Stimulated activated naive B cell treated with anti-CD40 and anti-IgM and Interleukin-4, amounts not matched to agents 10 μg/mL and 1 μg/mL and 100 μg/mL, for 72 hours (primary cell): ENCODE data around the gene RAD52.

Experiments used
- ATAC-seq, 2 donors: fragments of 150-1000 bp; cut with Tn5 transposase; replicated peaks; 2 replicates each; pipeline ENCODE4 v1.10.0; 2021; ENCODE audit warnings: moderate library complexity in 1 of 2
- DNase-seq: peaks from one replicate; pipeline ENCODE4 v3.0.0; 2021
- H3K27ac Mint-ChIP-seq: one replicate; pipeline ENCODE4 v1.8.0; 2022; ENCODE audit warnings: mild to moderate bottlenecking, mixed read lengths
- H3K27me3 Mint-ChIP-seq, 2 donors: one replicate each; pipeline ENCODE4 v1.8.0; 2022; ENCODE audit warnings: mixed read lengths in 2 of 2
- H3K36me3 Mint-ChIP-seq, 2 donors: one replicate each; pipeline ENCODE4 v1.8.0; 2022; ENCODE audit warnings: mixed read lengths in 2 of 2, mild to moderate bottlenecking in 1 of 2
- H3K4me1 Mint-ChIP-seq, 2 donors: one replicate each; pipeline ENCODE4 v1.8.0; 2022; ENCODE audit warnings: mixed read lengths in 2 of 2, mild to moderate bottlenecking in 1 of 2
- H3K4me3 Mint-ChIP-seq, 2 donors: one replicate each; pipeline ENCODE4 v1.8.0; 2022; ENCODE audit warnings: mild to moderate bottlenecking in 2 of 2, mixed read lengths in 2 of 2, moderate library complexity in 1 of 2
- H3K9me3 Mint-ChIP-seq, 2 donors: one replicate each; pipeline ENCODE4 v1.8.0; 2022; ENCODE audit warnings: mixed read lengths in 2 of 2, mild to moderate bottlenecking in 1 of 2

RAD52 gene

DNA sequence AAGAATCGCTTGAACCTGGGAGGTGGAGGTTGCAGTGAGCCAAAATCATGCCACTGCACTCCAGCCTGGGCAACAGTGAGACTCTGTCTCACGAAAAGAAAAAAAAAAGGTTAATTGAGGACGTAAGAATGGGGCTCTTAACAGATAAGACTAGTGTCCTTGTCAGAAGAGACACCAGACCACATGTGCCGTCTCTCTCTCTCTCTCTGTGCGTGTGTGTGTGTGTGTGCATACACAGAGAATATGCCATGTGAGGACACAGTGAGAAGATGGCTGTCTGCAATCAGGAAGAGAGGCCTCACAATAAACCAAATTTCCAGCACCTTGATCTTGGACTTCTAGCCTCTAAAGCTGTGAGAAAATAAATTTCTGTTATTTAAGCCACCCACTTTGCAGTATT is 29.9 kb upstream of the RAD52 start:
- no peak overlapping the region for H3K4me3 Mint-ChIP-seq
- DNase-seq, result no peak
- no peaks in the 10 kb centered on the region for H3K27me3 Mint-ChIP-seq
- ATAC-seq, result no peak
- no peaks in the 10 kb centered on the region for H3K9me3 Mint-ChIP-seq
- H3K27ac Mint-ChIP-seq, result no peak overlapping the region
- H3K4me1 Mint-ChIP-seq, result peaks cover 8 to 16% of the 10 kb centered on the region in 2 donors
- H3K36me3 Mint-ChIP-seq, result peaks cover 0 to 5% of the 10 kb centered on the region in 2 donors

DNA sequence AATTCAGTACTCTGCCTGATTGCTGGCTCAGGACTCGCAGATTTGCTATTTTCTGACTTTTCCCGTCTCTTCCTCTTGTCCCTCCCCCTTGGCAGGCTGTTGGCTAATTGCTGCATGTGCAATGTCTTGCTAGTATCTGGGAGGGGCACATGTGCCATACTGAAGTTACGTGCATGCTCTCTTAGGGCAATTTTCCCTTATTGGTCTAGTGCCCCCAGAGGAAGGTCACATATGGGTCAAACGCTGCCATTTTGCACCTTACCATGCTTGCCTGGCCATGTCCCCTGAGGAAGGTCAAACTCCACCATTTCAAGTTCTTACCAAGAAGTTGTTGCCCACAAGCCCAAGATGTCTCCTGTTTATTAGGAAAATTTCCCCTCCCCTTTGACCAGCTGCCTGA is 27.7 kb upstream of the RAD52 start:
- Mint-ChIP-seq H3K27ac (no peak overlapping the region), H3K4me1 (peaks cover 5 to 10% of the 10 kb centered on the region in 2 donors), H3K9me3 (no peaks in the 10 kb centered on the region), H3K36me3 (peaks cover 0 to 5% of the 10 kb centered on the region in 2 donors), H3K27me3 (no peaks in the 10 kb centered on the region), H3K4me3 (no peak overlapping the region)
- ATAC-seq, result peak; percentile 31 to 36
- no peak for DNase-seq

GRCh38 chr12:976644-977043 is 27.1 kb upstream of the RAD52 start:
- no peaks in the 10 kb centered on the region for H3K27me3 Mint-ChIP-seq
- H3K9me3 Mint-ChIP-seq, result no peaks in the 10 kb centered on the region
- no peak overlapping the region for H3K4me3 Mint-ChIP-seq
- H3K4me1 Mint-ChIP-seq, result peaks cover 5 to 10% of the 10 kb centered on the region in 2 donors
- H3K27ac Mint-ChIP-seq, result no peak overlapping the region
- no peak for ATAC-seq
- H3K36me3 Mint-ChIP-seq, result peaks cover 0 to 5% of the 10 kb centered on the region in 2 donors
- DNase-seq, result no peak

GRCh38 chr12:974271-974862 is 24.9 kb upstream of the RAD52 start:
- no peak overlapping the region for H3K4me3 Mint-ChIP-seq
- no peaks in the 10 kb centered on the region for H3K9me3 Mint-ChIP-seq
- no peak overlapping the region for H3K27ac Mint-ChIP-seq
- ATAC-seq (no peak), DNase-seq (no peak)
- peaks cover 0 to 5% of the 10 kb centered on the region in 2 donors for H3K36me3 Mint-ChIP-seq
- peaks cover 5 to 10% of the 10 kb centered on the region in 2 donors for H3K4me1 Mint-ChIP-seq
- no peaks in the 10 kb centered on the region for H3K27me3 Mint-ChIP-seq

- DNase-seq (no peak), ATAC-seq (no peak)
- H3K27me3 Mint-ChIP-seq, result no peaks in the 10 kb centered on the region
- H3K4me1 Mint-ChIP-seq, result peaks cover 0 to 3% of the 10 kb centered on the region in 2 donors
- no peak overlapping the region for H3K27ac Mint-ChIP-seq
- no peaks in the 10 kb centered on the region for H3K36me3 Mint-ChIP-seq
- no peaks in the 10 kb centered on the region for H3K9me3 Mint-ChIP-seq
- H3K4me3 Mint-ChIP-seq, result no peak overlapping the region
Observed at GRCh38 chr12:971991-972390, 22.5 kb upstream of the RAD52 start.

DNA sequence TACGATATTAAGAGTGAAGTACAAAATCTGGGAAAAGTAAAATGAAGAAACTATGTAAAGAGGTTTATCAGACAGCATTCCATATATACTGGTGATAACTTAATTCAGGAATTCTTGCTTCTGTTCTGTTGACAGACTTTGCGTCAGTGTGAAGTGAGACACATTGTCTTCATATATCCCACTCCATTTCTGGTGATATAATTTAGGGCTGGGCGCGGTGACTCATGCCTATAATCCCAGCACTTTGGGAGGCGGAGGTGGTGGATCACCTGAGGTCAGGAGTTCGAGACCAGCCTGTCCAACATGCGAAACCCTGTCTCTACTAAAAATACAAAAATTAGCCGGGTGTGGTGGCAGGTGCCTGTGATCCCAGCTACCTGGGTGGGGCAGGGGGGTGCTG is 20.3 kb upstream of the RAD52 start:
- H3K9me3 Mint-ChIP-seq, result no peaks in the 10 kb centered on the region
- no peaks in the 10 kb centered on the region for H3K4me1 Mint-ChIP-seq
- DNase-seq (no peak), ATAC-seq (no peak)
- H3K4me3 Mint-ChIP-seq, result no peak overlapping the region
- no peaks in the 10 kb centered on the region for H3K36me3 Mint-ChIP-seq
- H3K27ac Mint-ChIP-seq, result no peak overlapping the region
- H3K27me3 Mint-ChIP-seq, result no peaks in the 10 kb centered on the region

- Mint-ChIP-seq H3K4me3 (no peak overlapping the region), H3K4me1 (no peaks in the 10 kb centered on the region), H3K9me3 (no peaks in the 10 kb centered on the region), H3K36me3 (no peaks in the 10 kb centered on the region), H3K27ac (no peak overlapping the region), H3K27me3 (no peaks in the 10 kb centered on the region)
- DNase-seq (no peak), ATAC-seq (no peak)
Observed at GRCh38 chr12:968545-968944, 19.1 kb upstream of the RAD52 start.

DNA sequence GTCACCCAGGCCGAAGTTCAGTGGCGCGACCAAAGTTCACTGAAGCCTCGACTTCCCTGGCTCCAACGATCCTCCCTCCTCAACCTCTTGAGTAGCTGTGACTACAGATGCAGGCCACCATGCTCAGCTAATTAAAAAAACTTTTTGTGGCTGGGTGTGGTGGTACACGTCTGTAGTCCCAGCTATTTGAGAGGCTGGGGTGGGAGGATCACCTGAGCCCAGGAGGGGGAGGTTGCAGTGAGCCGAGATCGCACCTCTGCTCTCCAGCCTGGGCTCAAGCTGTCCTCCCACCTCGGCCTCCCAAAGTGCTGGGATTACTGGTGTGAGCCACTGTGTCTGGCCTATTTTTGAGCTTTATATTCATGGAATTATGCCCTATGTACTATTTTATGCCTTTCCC is 18.1 kb upstream of the RAD52 start:
- no peaks in the 10 kb centered on the region for H3K4me1 Mint-ChIP-seq
- no peaks in the 10 kb centered on the region for H3K36me3 Mint-ChIP-seq
- DNase-seq (no peak), ATAC-seq (no peak)
- H3K27me3 Mint-ChIP-seq, result no peaks in the 10 kb centered on the region
- H3K27ac Mint-ChIP-seq, result no peak overlapping the region
- H3K4me3 Mint-ChIP-seq, result no peak overlapping the region
- no peaks in the 10 kb centered on the region for H3K9me3 Mint-ChIP-seq

DNA sequence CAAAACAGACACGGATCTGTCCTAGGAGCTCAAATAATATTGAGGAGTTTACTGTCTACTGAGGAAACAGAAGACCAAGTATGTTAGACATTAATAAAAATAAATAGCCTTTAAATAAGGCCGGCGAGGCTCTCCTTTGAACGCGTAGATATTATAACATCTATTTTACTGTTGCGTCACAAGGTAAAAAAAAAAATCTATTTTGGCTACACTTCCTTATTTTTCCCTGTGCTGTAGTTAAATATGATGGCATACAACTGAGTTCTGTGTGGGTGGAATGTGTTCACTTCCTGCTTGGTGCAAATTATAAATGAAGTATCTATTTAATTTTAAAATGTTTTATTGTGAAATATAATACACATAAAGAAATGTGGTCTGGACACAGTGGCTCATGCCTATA is 17.2 kb upstream of the RAD52 start:
- Mint-ChIP-seq H3K27me3 (no peaks in the 10 kb centered on the region), H3K4me1 (no peaks in the 10 kb centered on the region), H3K36me3 (no peaks in the 10 kb centered on the region), H3K4me3 (no peak overlapping the region), H3K9me3 (no peaks in the 10 kb centered on the region), H3K27ac (no peak overlapping the region)
- ATAC-seq (no peak), DNase-seq (no peak)

GRCh38 chr12:958588-959123 is 9.2 kb upstream of the RAD52 start:
- Mint-ChIP-seq H3K4me1 (peaks cover 15 to 20% of the 10 kb centered on the region in 2 donors), H3K9me3 (no peaks in the 10 kb centered on the region), H3K27me3 (no peaks in the 10 kb centered on the region), H3K36me3 (no peaks in the 10 kb centered on the region), H3K27ac (peak overlapping the region; percentile 91), H3K4me3 (peak overlapping the region; percentile 20 to 50)
- ATAC-seq (peak; percentile 92 to 95), DNase-seq (peak; percentile 58)

DNA sequence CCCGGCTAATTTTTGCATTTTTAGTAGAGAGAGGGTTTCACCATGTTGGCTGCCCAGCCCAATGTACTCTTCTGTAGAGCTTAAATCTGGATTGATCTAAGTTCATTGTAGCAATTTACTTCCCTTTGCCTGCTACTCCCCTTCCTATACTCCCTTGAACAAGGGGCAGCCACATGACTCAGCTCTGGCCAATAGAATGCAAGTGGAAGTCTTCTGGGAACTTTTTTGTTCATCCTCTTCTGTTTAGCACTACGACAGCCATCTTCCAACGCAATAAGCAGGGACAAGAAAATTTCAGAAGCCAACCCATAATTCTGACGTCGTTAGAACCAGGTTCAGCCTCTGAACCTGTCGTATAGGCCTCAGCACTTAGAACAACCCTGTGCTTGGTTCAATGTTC is 6.4 kb upstream of the RAD52 start:
- Mint-ChIP-seq H3K9me3 (no peaks in the 10 kb centered on the region), H3K27me3 (no peaks in the 10 kb centered on the region), H3K4me1 (peaks cover 15 to 20% of the 10 kb centered on the region in 2 donors), H3K4me3 (no peak overlapping the region), H3K27ac (no peak overlapping the region), H3K36me3 (no peaks in the 10 kb centered on the region)
- ATAC-seq (no peak), DNase-seq (no peak)

DNA sequence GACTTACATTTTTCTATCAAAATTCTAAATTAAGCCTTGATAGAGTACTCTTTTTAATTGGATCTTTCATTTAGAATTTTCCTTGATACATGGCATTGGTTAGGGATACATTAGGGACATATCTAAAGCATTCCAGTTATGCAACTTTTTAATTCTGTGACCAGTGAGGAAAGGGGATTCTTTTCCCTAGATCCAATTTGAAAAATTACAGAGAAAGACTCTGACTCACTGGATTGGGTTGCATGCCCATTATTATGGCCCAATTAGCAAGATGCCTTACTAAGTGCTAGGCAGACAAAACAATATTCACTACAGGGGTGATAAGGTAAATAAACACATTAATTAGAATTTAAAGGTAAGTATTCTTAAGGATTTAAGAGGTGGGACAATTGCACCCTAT is 5.2 kb upstream of the RAD52 start:
- peaks cover 14 to 19% of the 10 kb centered on the region in 2 donors for H3K4me1 Mint-ChIP-seq
- H3K9me3 Mint-ChIP-seq, result no peaks in the 10 kb centered on the region
- H3K4me3 Mint-ChIP-seq, result no peak overlapping the region
- DNase-seq (no peak), ATAC-seq (no peak)
- no peaks in the 10 kb centered on the region for H3K36me3 Mint-ChIP-seq
- H3K27me3 Mint-ChIP-seq, result no peaks in the 10 kb centered on the region
- H3K27ac Mint-ChIP-seq, result no peak overlapping the region

DNA sequence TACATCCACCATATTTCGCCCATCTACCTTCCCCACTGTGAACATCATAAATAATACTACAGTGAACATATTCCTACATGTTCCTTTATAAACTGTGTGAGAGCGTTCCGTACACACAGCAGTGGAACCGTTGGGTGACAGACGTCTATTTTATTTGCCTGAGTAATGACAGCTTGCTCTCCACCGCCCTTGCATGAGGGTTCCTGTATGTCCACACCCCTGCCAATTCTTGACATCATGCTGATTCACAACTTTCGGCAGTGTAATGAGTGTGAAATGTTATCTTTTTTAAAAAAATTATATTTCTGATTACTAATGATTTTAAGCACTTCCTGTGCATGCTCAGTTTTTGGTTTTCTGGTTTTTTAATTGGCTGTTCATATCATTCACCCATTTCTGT is 4.3 kb upstream of the RAD52 start:
- ATAC-seq, result no peak
- DNase-seq, result no peak
- Mint-ChIP-seq H3K36me3 (peaks cover 5% of the 10 kb centered on the region in 2 donors), H3K27ac (no peak overlapping the region), H3K4me3 (no peak overlapping the region), H3K9me3 (no peaks in the 10 kb centered on the region), H3K27me3 (no peaks in the 10 kb centered on the region), H3K4me1 (peaks cover 12 to 15% of the 10 kb centered on the region in 2 donors)

DNA sequence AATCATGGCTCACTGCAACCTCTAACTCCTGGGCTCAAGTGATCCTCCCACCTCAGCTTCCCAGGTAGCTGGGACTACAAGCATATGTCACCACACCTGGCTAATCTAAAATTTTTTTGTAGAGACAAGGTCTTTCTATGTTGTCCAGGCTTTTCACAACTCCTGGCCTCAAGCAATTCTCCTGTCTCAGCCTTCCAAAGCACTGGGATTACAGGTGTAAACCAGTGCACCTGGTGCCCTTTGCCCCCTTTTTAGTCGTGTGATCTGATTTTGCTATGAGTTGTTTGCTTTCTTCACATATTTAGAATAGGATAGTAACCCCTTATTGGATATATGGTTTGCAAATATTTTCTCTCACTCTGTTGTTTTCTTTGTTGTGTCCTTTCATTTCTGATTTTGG is 1.7 kb upstream of the RAD52 start:
- ATAC-seq (no peak), DNase-seq (no peak)
- Mint-ChIP-seq H3K27me3 (no peaks in the 10 kb centered on the region), H3K4me1 (peaks cover 12 to 23% of the 10 kb centered on the region in 2 donors), H3K4me3 (peak overlapping the region; percentile 3 to 31), H3K27ac (peak overlapping the region; percentile 73), H3K36me3 (peaks cover 7 to 15% of the 10 kb centered on the region in 2 donors), H3K9me3 (no peaks in the 10 kb centered on the region)

DNA sequence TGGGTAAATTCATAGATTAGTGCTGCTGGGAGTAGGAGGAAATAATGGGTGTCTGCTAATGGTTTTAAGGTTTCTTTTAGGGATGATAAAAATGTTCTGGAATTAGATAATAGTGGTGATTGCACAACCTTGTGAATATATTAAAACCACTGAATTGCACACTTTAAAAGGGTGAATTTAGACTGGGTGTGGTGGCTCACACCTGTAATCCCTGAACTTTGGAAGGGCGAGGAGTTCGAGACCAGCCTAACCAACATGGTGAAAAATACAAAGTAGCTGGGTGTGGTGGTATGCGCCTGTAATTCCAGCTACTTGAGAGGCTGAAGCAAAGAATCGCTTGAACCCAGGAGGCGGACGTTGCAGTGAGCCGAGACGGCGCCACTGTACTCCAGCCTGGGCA is 1.3 kb downstream of the RAD52 start:
- DNase-seq (no peak), ATAC-seq (no peak)
- no peaks in the 10 kb centered on the region for H3K27me3 Mint-ChIP-seq
- peak overlapping the region; percentile 88 to 94 for H3K4me3 Mint-ChIP-seq
- peak overlapping the region; percentile 39 for H3K27ac Mint-ChIP-seq
- H3K9me3 Mint-ChIP-seq, result no peaks in the 10 kb centered on the region
- peaks cover 16 to 40% of the 10 kb centered on the region in 2 donors for H3K4me1 Mint-ChIP-seq
- H3K36me3 Mint-ChIP-seq, result peaks cover 20 to 31% of the 10 kb centered on the region in 2 donors
